GM19023 (cell line): ENCODE results near the gene EPB41L2.
"Not testable (repeated sequence)": the region's sequence is repeated elsewhere in the genome, so short reads cannot be mapped to it uniquely, and the experiment has no call there.

Experiments
- ATAC-seq: cut with Tn5 transposase; IDR thresholded peaks from one replicate; pipeline ENCODE4 v1.9.1; 2021; ENCODE audit warnings: mild to moderate bottlenecking, moderate library complexity; ENCODE audit not compliant: unreplicated experiment

The EPB41L2 gene

GRCh38 chr6:131037194-131037897 lies 25.7 kb downstream of the EPB41L2 start:
- ATAC-seq = no peak

- no peak for ATAC-seq
Observed at GRCh38 chr6:131036601-131037000, 26.4 kb downstream of the EPB41L2 start.

- no peak for ATAC-seq
Observed at GRCh38 chr6:131036143-131036542, 26.9 kb downstream of the EPB41L2 start.

GRCh38 chr6:131035582-131035981 lies 27.5 kb downstream of the EPB41L2 start:
- no peak for ATAC-seq

GRCh38 chr6:131033631-131034030 lies 29.4 kb downstream of the EPB41L2 start:
- ATAC-seq = no peak

- ATAC-seq = peak; percentile 90
Observed at GRCh38 chr6:131029626-131030297, 33.3 kb downstream of the EPB41L2 start.

GRCh38 chr6:131027326-131027725 lies 35.7 kb downstream of the EPB41L2 start:
- no peak for ATAC-seq

- no peak for ATAC-seq
Observed at GRCh38 chr6:131026243-131026642, 36.8 kb downstream of the EPB41L2 start.

- no peak for ATAC-seq
Observed at GRCh38 chr6:131024565-131024964, 38.5 kb downstream of the EPB41L2 start.

GRCh38 chr6:131023834-131024504 lies 39.1 kb downstream of the EPB41L2 start:
- ATAC-seq = no peak

GRCh38 chr6:131022691-131023090 lies 40.4 kb downstream of the EPB41L2 start:
- ATAC-seq = no peak

GRCh38 chr6:131017962-131018361 lies 45.1 kb downstream of the EPB41L2 start:
- no peak for ATAC-seq

- no peak for ATAC-seq
Observed at GRCh38 chr6:131015630-131016263, 47.3 kb downstream of the EPB41L2 start.

- ATAC-seq = no peak
Observed at GRCh38 chr6:131015025-131015591, 47.9 kb downstream of the EPB41L2 start.

GRCh38 chr6:131014080-131014776 lies 48.8 kb downstream of the EPB41L2 start:
- no peak for ATAC-seq

- ATAC-seq = no peak
Observed at GRCh38 chr6:131013495-131013894, 49.5 kb downstream of the EPB41L2 start.

- no peak for ATAC-seq
Observed at GRCh38 chr6:131009790-131010189, 53.3 kb downstream of the EPB41L2 start.

GRCh38 chr6:131008965-131009364 lies 54.1 kb downstream of the EPB41L2 start:
- not testable (repeated sequence) for ATAC-seq

- not testable (repeated sequence) for ATAC-seq
Observed at GRCh38 chr6:131007964-131008363, 55.1 kb downstream of the EPB41L2 start.

- no peak for ATAC-seq
Observed at GRCh38 chr6:131007286-131007685, 55.8 kb downstream of the EPB41L2 start.
